ENCODE measurements around the gene NOD2. TPM values are rescaled to one million over a fixed set of nuclear protein-coding genes. Genes with fewer than 3 reads are reported as not detected.

The NOD2 gene
- total RNA-seq, 1 experiment from 2014 or later: 0.11 TPM

- TF ChIP-seq E2F1 (CRISPR knock-in tag; IDR thresholded peaks at IDR 0.05) (no peak), KAT7 (CRISPR knock-in tag; IDR thresholded peaks at IDR 0.05; ENCODE audit: borderline replicate concordance) (no peak), ARID4B (CRISPR knock-in tag; IDR thresholded peaks at IDR 0.05; ENCODE audit: borderline replicate concordance) (no peak), ATF6 (CRISPR knock-in tag; IDR thresholded peaks at IDR 0.05) (no peak), CREB1 (CRISPR knock-in tag; IDR thresholded peaks at IDR 0.05) (no peak), ATF2 (CRISPR knock-in tag; IDR thresholded peaks at IDR 0.05; ENCODE audit: borderline replicate concordance, low read depth) (no peak)
- TF ChIP-seq, protein P1, sequence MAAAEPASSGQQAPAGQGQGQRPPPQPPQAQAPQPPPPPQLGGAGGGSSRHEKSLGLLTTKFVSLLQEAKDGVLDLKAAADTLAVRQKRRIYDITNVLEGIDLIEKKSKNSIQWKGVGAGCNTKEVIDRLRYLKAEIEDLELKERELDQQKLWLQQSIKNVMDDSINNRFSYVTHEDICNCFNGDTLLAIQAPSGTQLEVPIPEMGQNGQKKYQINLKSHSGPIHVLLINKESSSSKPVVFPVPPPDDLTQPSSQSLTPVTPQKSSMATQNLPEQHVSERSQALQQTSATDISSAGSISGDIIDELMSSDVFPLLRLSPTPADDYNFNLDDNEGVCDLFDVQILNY (CRISPR knock-in tag; IDR thresholded peaks at IDR 0.05): no peak
Observed at GRCh38 chr16:50667497-50668367, 25.7 kb upstream of the NOD2 start (continued).

- Mint-ChIP-seq H3K4me1 (peaks cover 16% of the 10 kb centered on the region), H3K9me3 (peaks cover 30% of the 10 kb centered on the region), H3K4me3 (no peak overlapping the region), H3K36me3 (peaks cover 14% of the 10 kb centered on the region), H3K27ac (no peak overlapping the region), H3K27me3 (ENCODE audit: low read depth) (peaks cover 5% of the 10 kb centered on the region)
- no peak for ATAC-seq
- ChIA-PET POLR2A (no interaction called here), CTCF (interaction anchor here (0.6 to 9.6 kb wide), 15 partner anchors 10 to 314 kb away, joined by 3 to 236 read pairs (median 12); partner anchors contain the start of gene SNX20)
- no peak for DNase-seq (ENCODE audit: low spot score)
- TF ChIP-seq ATF6 (CRISPR knock-in tag; IDR thresholded peaks at IDR 0.05) (no peak), TCF7 (CRISPR knock-in tag; IDR thresholded peaks at IDR 0.05; ENCODE audit: low read depth) (no peak), MXD4 (CRISPR knock-in tag; IDR thresholded peaks at IDR 0.05; ENCODE audit: borderline replicate concordance) (no peak), TEAD1 (CRISPR knock-in tag; IDR thresholded peaks at IDR 0.05) (no peak), TP53 (CRISPR knock-in tag; IDR thresholded peaks at IDR 0.05) (no peak), MYBL2 (CRISPR knock-in tag; IDR thresholded peaks at IDR 0.05) (no peak), ZNF396 (CRISPR knock-in tag; IDR thresholded peaks at IDR 0.05; ENCODE audit: borderline replicate concordance) (no peak), CREB1 (CRISPR knock-in tag; IDR thresholded peaks at IDR 0.05) (no peak)
- TF ChIP-seq, protein P2, sequence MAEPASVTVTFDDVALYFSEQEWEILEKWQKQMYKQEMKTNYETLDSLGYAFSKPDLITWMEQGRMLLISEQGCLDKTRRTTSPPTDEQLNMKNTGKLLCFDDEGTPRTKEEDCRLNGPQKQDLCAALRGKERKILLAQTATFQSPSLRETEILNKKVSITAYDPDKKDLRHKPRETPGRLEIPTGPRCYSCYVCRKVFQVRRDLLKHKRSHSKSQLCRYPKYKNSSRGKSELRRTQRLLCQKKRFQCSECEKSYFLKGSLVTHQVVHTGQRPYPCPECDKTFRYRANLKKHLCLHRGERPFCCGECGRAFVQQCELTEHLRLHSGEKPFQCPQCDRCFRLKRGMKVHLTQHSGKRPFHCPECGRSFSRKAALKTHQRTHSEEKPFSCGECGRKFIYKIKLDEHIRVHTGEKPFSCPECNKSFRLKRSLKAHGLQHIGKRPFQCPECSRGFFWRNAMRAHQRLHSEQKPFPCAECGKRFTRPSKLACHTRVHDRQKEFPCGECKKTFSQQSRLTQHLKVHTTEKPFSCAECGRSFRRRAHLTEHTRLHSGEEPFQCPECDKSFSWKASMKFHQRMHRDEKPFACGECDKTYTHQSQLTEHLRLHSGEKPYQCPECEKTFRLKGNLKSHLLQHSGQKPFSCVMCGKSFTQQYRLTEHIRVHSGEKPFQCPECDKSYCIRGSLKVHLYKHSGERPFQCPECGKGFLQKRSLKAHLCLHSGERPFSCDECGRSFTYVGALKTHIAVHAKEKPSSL (CRISPR knock-in tag; conservative IDR thresholded peaks at IDR 0.05): no peak
- TF ChIP-seq, protein P3, sequence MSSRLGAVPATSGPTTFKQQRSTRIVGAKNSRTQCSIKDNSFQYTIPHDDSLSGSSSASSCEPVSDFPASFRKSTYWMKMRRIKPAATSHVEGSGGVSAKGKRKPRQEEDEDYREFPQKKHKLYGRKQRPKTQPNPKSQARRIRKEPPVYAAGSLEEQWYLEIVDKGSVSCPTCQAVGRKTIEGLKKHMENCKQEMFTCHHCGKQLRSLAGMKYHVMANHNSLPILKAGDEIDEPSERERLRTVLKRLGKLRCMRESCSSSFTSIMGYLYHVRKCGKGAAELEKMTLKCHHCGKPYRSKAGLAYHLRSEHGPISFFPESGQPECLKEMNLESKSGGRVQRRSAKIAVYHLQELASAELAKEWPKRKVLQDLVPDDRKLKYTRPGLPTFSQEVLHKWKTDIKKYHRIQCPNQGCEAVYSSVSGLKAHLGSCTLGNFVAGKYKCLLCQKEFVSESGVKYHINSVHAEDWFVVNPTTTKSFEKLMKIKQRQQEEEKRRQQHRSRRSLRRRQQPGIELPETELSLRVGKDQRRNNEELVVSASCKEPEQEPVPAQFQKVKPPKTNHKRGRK (CRISPR knock-in tag; IDR thresholded peaks at IDR 0.05; ENCODE audit: borderline replicate concordance): no peak
- TF ChIP-seq, protein P4, sequence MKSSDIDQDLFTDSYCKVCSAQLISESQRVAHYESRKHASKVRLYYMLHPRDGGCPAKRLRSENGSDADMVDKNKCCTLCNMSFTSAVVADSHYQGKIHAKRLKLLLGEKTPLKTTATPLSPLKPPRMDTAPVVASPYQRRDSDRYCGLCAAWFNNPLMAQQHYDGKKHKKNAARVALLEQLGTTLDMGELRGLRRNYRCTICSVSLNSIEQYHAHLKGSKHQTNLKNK (CRISPR knock-in tag; IDR thresholded peaks at IDR 0.05): no peak
Observed at GRCh38 chr16:50668368-50669008, 24.9 kb upstream of the NOD2 start.
